ENCODE results near the gene CTSE. TPM values are rescaled to one million over a fixed set of nuclear protein-coding genes. Genes with fewer than 3 reads are reported as not detected.

The CTSE gene
- total and polyA plus RNA-seq, 2 experiments from 2014 or later = not detected

DNA sequence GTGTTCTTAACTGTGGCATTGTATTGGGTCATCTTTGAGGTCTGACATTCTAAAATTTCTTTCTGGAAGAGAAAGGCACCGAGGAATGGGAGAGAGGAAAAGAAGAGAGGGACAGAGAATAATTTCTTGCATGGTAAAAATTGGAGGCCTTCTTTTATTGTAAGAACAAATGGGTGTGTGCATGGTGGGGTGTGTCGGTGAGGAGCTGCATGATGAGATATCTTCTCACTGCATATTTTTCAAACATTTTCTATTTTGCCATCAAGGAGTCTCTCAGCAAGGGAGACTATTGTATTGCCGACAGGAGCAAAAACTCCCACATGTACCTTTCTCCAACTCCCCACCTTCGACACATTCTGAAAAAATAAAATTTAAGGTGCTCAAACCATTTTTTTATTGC is 6.5 kb upstream of the CTSE start (continued):
- TF ChIP-seq ZNF462 (CRISPR knock-in tag; IDR thresholded peaks at IDR 0.05) (no peak), EZH2phosphoT487 (IDR thresholded peaks at IDR 0.05; ENCODE audit: unreplicated experiment) (no peak), NANOG (IDR thresholded peaks at IDR 0.05; ENCODE audit: borderline replicate concordance) (no peak)

- Mint-ChIP-seq H3K27ac (no peak overlapping the region), H3K27me3 (ENCODE audit: insufficient read depth, low read depth, poor library complexity) (peaks cover 4% of the 10 kb centered on the region), H3K9me3 (no peaks in the 10 kb centered on the region), H3K4me1 (0 out of 3 replicates have a peak, but pooled peaks cover 4% of the 10 kb centered on the region), H3K36me3 (ENCODE audit: low read depth) (no peaks in the 10 kb centered on the region), H3K4me3 (no peak overlapping the region)
- Histone ChIP-seq H3K27me3 (ENCODE audit: insufficient read depth) (no peaks in the 10 kb centered on the region), H3F3A (replicated peaks; ENCODE audit: low read depth) (no peaks in the 10 kb centered on the region), H4K20me1 (replicated peaks; ENCODE audit: insufficient read depth) (no peaks in the 10 kb centered on the region), H3K4me3 (no peak overlapping the region), H3K27ac (ENCODE audit: low read depth) (no peak overlapping the region), H3K4me1 (ENCODE audit: insufficient read depth) (0 out of 2 replicates have a peak, but pooled peaks cover 5% of the 10 kb centered on the region), H3K36me3 (ENCODE audit: insufficient read depth) (no peaks in the 10 kb centered on the region), H3K4me2 (no peak overlapping the region), H2AFZ (no peak overlapping the region), H3K9me2 (ENCODE audit: insufficient read depth) (peaks cover 12% of the 10 kb centered on the region; the same call in 1 of the 2 replicates), H3K79me2 (replicated peaks; ENCODE audit: insufficient read depth) (no peaks in the 10 kb centered on the region)
- no peak for TF ChIP-seq CTCF (conservative IDR thresholded peaks at IDR 0.05; ENCODE audit: low read depth in 2 of 2)
- TF ChIP-seq POLR2AphosphoS5 (IDR thresholded peaks at IDR 0.05; ENCODE audit: low read depth) = no peak
- no peak for TF ChIP-seq ZNF331 (CRISPR knock-in tag; IDR thresholded peaks at IDR 0.05; ENCODE audit: low read depth)
- TF ChIP-seq JUNB (IDR thresholded peaks at IDR 0.05; ENCODE audit: unreplicated experiment) = no peak
- no peak for TF ChIP-seq CREB1 (CRISPR knock-in tag; IDR thresholded peaks at IDR 0.05; ENCODE audit: low read depth)
- no peak for DNase-seq (ENCODE audit: low spot score)
- no peak for ATAC-seq
Observed at GRCh38 chr1:206029484-206029883, 5.8 kb upstream of the CTSE start.
